Testis (tissue), 3 donors: ENCODE measurements around the gene RNF151. TPM values are rescaled to one million over a fixed set of nuclear protein-coding genes. Genes with fewer than 3 reads are reported as not detected.

ENCODE experiments used
- DNase-seq: peaks from one replicate; pipeline ENCODE4 v3.0.0-alpha.2; 2019
- H3K27ac ChIP-seq, 2 donors: fragments of 200-600 bp; sonication (generic); one replicate each; pipeline ENCODE4 v1.5.1; 2019
- H3K27me3 ChIP-seq: fragments of 200-600 bp; sonication (generic); one replicate; pipeline ENCODE4 v1.5.1; 2019
- H3K36me3 ChIP-seq: fragments of 200-600 bp; sonication (generic); one replicate; pipeline ENCODE4 v1.5.1; 2017; ENCODE audit warnings: low read depth; ENCODE audit errors: missing control alignments
- H3K4me1 ChIP-seq: fragments of 200-600 bp; sonication (generic); one replicate; pipeline ENCODE4 v1.5.1; 2019
- H3K4me3 ChIP-seq, 2 donors: fragments of 200-600 bp; sonication (generic); one replicate each; pipeline ENCODE4 v1.5.1; 2017 to 2019
- H3K9me3 ChIP-seq: fragments of 200-600 bp; sonication (generic); one replicate; pipeline ENCODE4 v1.5.1; 2017
- CTCF ChIP-seq, 3 experiments: fragments of 450-650 bp in 2 of 3; fragments of 200-600 bp in 1 of 3; sonication (generic) in 1 of 3; IDR thresholded peaks; one replicate each; pipeline ENCODE4 v1.5.1; 2016 to 2019; ENCODE audit warnings: antibody characterized with exemption in 3 of 3, mild to moderate bottlenecking in 2 of 3, moderate library complexity in 1 of 3
- POLR2A ChIP-seq: fragments of 450-650 bp; IDR thresholded peaks from one replicate; pipeline ENCODE4 v1.6.1; 2017; ENCODE audit warnings: antibody characterized with exemption, mild to moderate bottlenecking, moderate library complexity
- WGBS, 2 donors: methylation state at CpG; one replicate each; pipeline ENCODE4 v1.1.5; 2018; 5-methylcytosine and 5-hydroxymethylcytosine counted together
- intact Hi-C: fragments of 100-400 bp; cut with DNase I; formaldehyde crosslinking; loops from one replicate; pipeline ENCODE4 v1.15.1; 2023; ENCODE audit warnings: low total_unique reads
- polyA plus RNA-seq: library from polyadenylated mRNA; stranded (reverse); fragments of 350-450 nt; fragmentation: Illumina TruSeq; extraction: RNeasy Lipid Tissue Mini Kit (QIAGEN cat#74804); gene quantifications from one replicate; pipeline ENCODE4 v1.2.3, GENCODE V29; 2014; ENCODE audit warnings: low read depth, low replicate concordance; ENCODE audit not compliant: insufficient read depth
- total RNA-seq, 2 donors: library from RNA; depleted of rRNA; stranded (reverse); fragments of >200 nt; gene quantifications; one replicate each; pipeline ENCODE4 v1.2.3, GENCODE V29; 2016

The RNF151 gene
- total and polyA plus RNA-seq, 3 donors from 2014 or later, result 86.7 to 210 (median 153) TPM

GRCh38 chr16:2001456-2002355 is 35.0 kb downstream of the RNF151 start:
- no peak for TF ChIP-seq CTCF (IDR thresholded peaks at IDR 0.05)
- no peak for TF ChIP-seq POLR2A
- intact Hi-C loops, result no loop called here
- H3K4me3 ChIP-seq, result no peak overlapping the region
- no peaks in the 10 kb centered on the region for H3K9me3 ChIP-seq
- DNase-seq, result no peak
- H3K4me1 ChIP-seq, result peaks cover 20% of the 10 kb centered on the region
- WGBS, 2 donors, result 93 to 95% methylated on average over 19 to 53 of the region's 53 CpGs
- no peaks in the 10 kb centered on the region for H3K27me3 ChIP-seq
- H3K27ac ChIP-seq, result no peak overlapping the region
- H3K36me3 ChIP-seq, result no peaks in the 10 kb centered on the region

GRCh38 chr16:2002406-2003230 is 36.0 kb downstream of the RNF151 start:
- no peak for TF ChIP-seq POLR2A
- no peak for TF ChIP-seq CTCF (IDR thresholded peaks at IDR 0.05)
- H3K4me1 ChIP-seq, result peaks cover 26% of the 10 kb centered on the region
- H3K27ac ChIP-seq, result no peak overlapping the region
- 92 to 96% methylated on average over 24 to 47 of the region's 47 CpGs for WGBS, 2 donors
- no peaks in the 10 kb centered on the region for H3K27me3 ChIP-seq
- DNase-seq, result no peak
- intact Hi-C loops, result no loop called here
- no peak overlapping the region for H3K4me3 ChIP-seq
- H3K36me3 ChIP-seq, result no peaks in the 10 kb centered on the region
- no peaks in the 10 kb centered on the region for H3K9me3 ChIP-seq

- TF ChIP-seq POLR2A (no peak), CTCF (IDR thresholded peaks at IDR 0.05) (no peak)
- H3K36me3 ChIP-seq, result no peaks in the 10 kb centered on the region
- no peak for DNase-seq
- H3K4me3 ChIP-seq, result no peak overlapping the region
- no peak overlapping the region for H3K27ac ChIP-seq
- 88 to 100% methylated on average over 2 to 8 of the region's 8 CpGs for WGBS, 2 donors
- no peaks in the 10 kb centered on the region for H3K27me3 ChIP-seq
- H3K9me3 ChIP-seq, result no peaks in the 10 kb centered on the region
- H3K4me1 ChIP-seq, result peaks cover 33% of the 10 kb centered on the region
- intact Hi-C loops, result no loop called here
Observed at GRCh38 chr16:2003231-2003826, 36.7 kb downstream of the RNF151 start.

GRCh38 chr16:2003827-2004641 is 37.4 kb downstream of the RNF151 start:
- intact Hi-C loops, result no loop called here

More at GRCh38 chr16:2003827-2004641, 37.4 kb downstream of the RNF151 start:
- TF ChIP-seq POLR2A (no peak), CTCF (IDR thresholded peaks at IDR 0.05) (peak; percentile 76 to 89 (median 86))
- H3K27ac ChIP-seq, result peak overlapping the region; percentile 31 to 45
- no peaks in the 10 kb centered on the region for H3K9me3 ChIP-seq
- 32 to 90% methylated on average over 4 to 35 of the region's 36 CpGs for WGBS, 2 donors
- no peaks in the 10 kb centered on the region for H3K27me3 ChIP-seq
- peaks cover 40% of the 10 kb centered on the region for H3K4me1 ChIP-seq
- DNase-seq, result peak; percentile 92
- no peaks in the 10 kb centered on the region for H3K36me3 ChIP-seq
- H3K4me3 ChIP-seq, result no peak overlapping the region
